Small intestine (tissue), 7 donors: ENCODE measurements around the gene PHF5A. TPM values are rescaled to one million over a fixed set of nuclear protein-coding genes. Genes with fewer than 3 reads are reported as not detected.

Experiments used
- DNase-seq, 2 donors: peaks; one replicate each; pipeline versions ENCODE4 v3.0.0 to v3.0.0-alpha.2; 2013
- FAIRE-seq: peaks from 2 replicates; lab custom pipeline; 2012; peaks lifted over from hg19 to GRCh38; lab: Jason Lieb, UNC
- H3K27ac ChIP-seq, 3 donors: one replicate each; pipeline ENCODE4 v1.5.1; 2013; ENCODE audit warnings: low read length in 2 of 3, mild to moderate bottlenecking in 2 of 3, control low read depth in 1 of 3, inconsistent platforms in 1 of 3, low read depth in 1 of 3, moderate library complexity in 1 of 3
- H3K27me3 ChIP-seq, 3 donors: one replicate each; pipeline ENCODE4 v1.6.1; 2013; ENCODE audit warnings: low read length in 3 of 3, inconsistent platforms in 1 of 3; ENCODE audit not compliant: control insufficient read depth in 3 of 3, insufficient read depth in 3 of 3
- H3K36me3 ChIP-seq, 3 donors: one replicate each; pipeline ENCODE4 v1.6.1; 2013; ENCODE audit warnings: low read length in 3 of 3, inconsistent platforms in 1 of 3, low read depth in 1 of 3, mild to moderate bottlenecking in 1 of 3, moderate library complexity in 1 of 3; ENCODE audit not compliant: control insufficient read depth in 3 of 3, insufficient read depth in 2 of 3
- H3K4me1 ChIP-seq, 3 donors: one replicate each; pipeline ENCODE4 v1.6.1; 2013; ENCODE audit warnings: low read length in 2 of 3, inconsistent platforms in 1 of 3, low read depth in 1 of 3, mild to moderate bottlenecking in 1 of 3, moderate library complexity in 1 of 3; ENCODE audit not compliant: control insufficient read depth in 3 of 3, insufficient read depth in 2 of 3
- H3K4me3 ChIP-seq, 3 donors: one replicate each; pipeline ENCODE4 v1.5.1; 2013; ENCODE audit warnings: low read length in 3 of 3, control low read depth in 1 of 3, inconsistent platforms in 1 of 3, low read depth in 1 of 3, mild to moderate bottlenecking in 1 of 3, moderate library complexity in 1 of 3
- H3K9me3 ChIP-seq, 2 donors: one replicate each; pipeline ENCODE4 v1.6.1; 2013; ENCODE audit warnings: low read depth in 1 of 2, low read length in 1 of 2; ENCODE audit not compliant: control insufficient read depth in 2 of 2, insufficient read depth in 1 of 2
- WGBS, 3 donors: extraction: QIAGEN DNeasy Blood & Tissue Kit; methylation state at CpG; one replicate each; pipeline ENCODE4 v1.1.7; 2013; 5-methylcytosine and 5-hydroxymethylcytosine counted together
- polyA plus RNA-seq, 4 donors: library from polyadenylated mRNA; stranded (reverse) in 3 of 4; unstranded in 1 of 4; fragments of 200-250 nt in 3 of 4; fragments of 120-200 nt in 1 of 4; gene quantifications; one replicate each; pipeline versions ENCODE4 v1.2.1 to v1.2.3, GENCODE V29; 2013
- donor health status: healthy with polysubstance abuse.
- donor health status: control.
- donor health status: control.
- donor health status: Bipolar disorder and iron deficiency.
- donor health status: healthy.

The PHF5A gene
- polyA plus RNA-seq, 4 donors, result 39.6 to 62.7 (median 55.3) TPM

DNA sequence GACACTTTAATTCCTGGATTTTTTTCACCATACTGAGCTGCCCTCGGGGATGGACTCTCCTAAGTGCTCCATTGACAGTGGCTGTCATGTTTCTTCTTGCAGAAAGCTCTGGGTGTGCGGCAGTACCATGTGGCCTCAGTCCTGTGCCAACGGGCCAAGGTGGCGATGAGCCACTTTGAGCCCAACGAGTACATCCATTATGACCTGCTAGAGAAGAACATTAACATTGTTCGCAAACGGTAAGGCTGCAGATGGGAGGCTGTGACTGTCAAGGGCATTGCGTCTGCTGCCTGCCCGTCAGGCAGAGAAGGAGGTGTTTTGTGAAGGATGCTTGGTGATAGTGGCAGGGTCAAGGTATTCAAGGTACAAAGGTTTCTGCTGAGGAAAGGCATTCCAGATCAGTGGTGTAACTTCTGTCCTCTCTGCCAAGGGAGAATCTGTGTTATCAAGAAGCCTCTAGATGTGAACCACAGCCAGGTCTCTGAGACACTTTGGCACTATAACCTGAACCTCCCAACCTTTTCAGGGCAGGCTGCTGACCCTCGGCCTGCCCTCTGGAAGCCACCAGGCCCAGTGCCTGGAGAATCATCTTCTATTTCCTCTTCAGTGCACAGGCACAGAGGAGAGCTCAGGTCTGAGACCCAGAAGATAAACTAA lies 31.3 kb upstream of the PHF5A start:
- peak overlapping the region; percentile 6 to 73 (median 19) for H3K27ac ChIP-seq

DNA sequence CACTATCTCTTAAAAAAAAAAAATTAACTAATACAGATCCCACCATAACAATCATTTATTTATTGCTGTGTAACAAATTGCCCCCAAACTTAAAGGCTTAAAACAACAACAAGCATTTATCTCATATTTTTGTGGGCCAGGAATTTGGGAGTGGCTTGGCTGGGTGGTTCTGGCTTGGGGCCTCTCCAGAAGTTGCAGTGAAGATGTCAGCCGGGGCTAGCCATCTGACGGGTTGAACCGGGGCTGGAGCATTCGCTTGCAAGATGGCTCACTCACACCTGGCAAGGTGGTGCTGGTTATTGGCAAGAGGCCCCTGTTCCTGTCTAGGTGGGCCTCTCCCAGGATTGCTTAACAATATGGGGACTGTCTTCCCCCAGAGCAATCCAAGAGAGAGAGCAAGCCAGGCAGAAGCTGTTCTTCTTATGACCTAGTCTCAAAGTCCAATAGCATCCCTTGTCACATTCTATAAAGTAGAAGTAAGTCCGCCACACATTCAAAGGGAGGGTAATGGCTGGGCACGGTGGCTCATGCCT lies 29.9 kb upstream of the PHF5A start:
- H3K4me3 ChIP-seq, result no peak overlapping the region
- H3K4me1 ChIP-seq, result peaks cover 0 to 38% (median 0%) of the 10 kb centered on the region in 3 donors
- peaks cover 11 to 80% (median 13%) of the 10 kb centered on the region in 3 donors for H3K36me3 ChIP-seq
- no peaks in the 10 kb centered on the region for H3K27me3 ChIP-seq
- peak; percentile 34 to 83 for DNase-seq
- no peak for FAIRE-seq
- H3K9me3 ChIP-seq, result no peaks in the 10 kb centered on the region
- 61 to 64% (median 62%) methylated on average over 6 of the region's 6 CpGs for WGBS, 3 donors
- peak overlapping the region in 2 of 3 donors; percentile 69 to 73 for H3K27ac ChIP-seq

More for the DNA sequence above, 31.3 kb upstream of the PHF5A start:
- Histone ChIP-seq H3K4me1 (peaks cover 0 to 38% (median 0%) of the 10 kb centered on the region in 3 donors), H3K9me3 (no peaks in the 10 kb centered on the region), H3K4me3 (no peak overlapping the region), H3K27me3 (no peaks in the 10 kb centered on the region), H3K36me3 (peaks cover 11 to 82% (median 21%) of the 10 kb centered on the region in 3 donors)
- DNase-seq (peak; percentile 80 to 94), FAIRE-seq (no peak)
- WGBS, 3 donors, result 48 to 81% (median 51%) methylated on average over 10 of the region's 10 CpGs

DNA sequence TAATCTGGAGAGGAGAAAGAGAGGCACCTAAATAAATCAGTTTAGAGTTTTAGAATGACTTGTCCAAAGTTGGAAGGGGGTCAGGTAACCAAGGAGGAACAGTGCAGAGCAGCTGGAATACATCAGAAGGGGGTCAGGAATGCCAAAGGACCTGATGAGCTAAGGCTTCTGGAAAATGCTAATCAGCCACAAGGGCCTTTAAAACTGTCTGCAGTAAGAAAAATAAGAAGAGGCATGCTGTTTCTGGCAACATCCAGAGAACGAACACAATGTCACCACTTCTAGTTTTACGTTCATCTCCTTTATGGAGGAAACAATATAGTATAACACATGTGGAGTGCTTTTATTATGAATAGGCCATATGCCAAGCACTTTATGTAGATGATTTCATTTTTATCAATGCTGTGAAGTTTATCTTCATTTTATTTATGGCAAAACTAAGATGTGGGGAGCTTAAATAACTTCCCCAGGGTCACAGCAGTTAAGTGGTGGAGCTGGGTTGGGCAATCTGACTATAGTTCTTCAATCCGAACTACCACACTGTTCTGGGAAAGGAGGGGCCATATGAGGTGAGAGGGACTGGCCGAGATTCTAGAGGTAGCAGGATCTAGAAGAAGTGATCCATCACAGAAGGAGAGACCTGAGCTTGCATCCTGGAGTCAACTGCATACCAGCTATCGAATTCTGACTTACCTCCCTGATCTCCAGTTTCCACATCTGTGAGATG lies 23.0 kb upstream of the PHF5A start:
- Histone ChIP-seq H3K27ac (peak overlapping the region in 2 of 3 donors; percentile 8 to 15), H3K4me3 (no peak overlapping the region), H3K27me3 (no peaks in the 10 kb centered on the region), H3K9me3 (no peaks in the 10 kb centered on the region), H3K4me1 (peaks cover 6 to 42% (median 12%) of the 10 kb centered on the region in 3 donors), H3K36me3 (peaks cover 6 to 53% (median 8%) of the 10 kb centered on the region in 3 donors)
- DNase-seq (no peak), FAIRE-seq (no peak)
- 56 to 73% (median 62%) methylated on average over 5 of the region's 5 CpGs for WGBS, 3 donors

DNA sequence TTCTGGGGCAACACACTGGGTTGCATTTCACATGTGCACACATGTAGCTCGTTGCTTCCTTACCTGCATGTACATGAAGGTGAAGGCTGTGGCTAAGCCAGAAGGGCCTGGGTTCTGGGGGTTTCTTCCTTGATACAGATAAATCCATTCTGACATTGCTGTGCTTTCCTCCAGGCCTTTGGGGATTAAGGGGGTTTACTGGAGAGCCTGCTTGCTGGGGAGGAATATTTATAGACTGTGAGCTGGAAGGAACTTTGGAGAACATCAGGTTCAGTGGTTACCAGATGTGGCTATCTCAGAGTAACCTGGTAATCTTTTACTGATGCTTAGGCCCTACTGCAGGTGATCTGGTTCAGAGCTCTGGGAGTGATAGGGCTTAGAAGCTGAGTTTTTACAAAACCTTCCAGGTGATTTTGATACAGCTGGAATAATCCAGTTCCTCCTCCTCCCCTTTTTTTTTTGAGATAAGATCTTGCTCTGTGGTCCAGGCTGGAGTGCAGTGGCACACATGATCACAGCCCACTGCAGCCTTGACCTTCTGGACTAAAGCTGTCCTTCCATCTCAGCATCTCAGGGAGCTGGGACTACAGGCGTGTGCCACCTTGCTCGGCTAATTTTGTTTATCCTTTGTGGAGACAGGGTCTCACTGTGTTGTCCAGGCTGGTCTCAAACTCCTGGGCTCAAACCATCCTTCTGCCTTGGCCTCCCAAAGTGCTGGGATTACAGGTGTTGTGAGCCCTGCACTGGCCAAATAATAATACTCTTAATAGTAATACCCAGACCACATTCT lies 20.3 kb upstream of the PHF5A start:
- FAIRE-seq (no peak), DNase-seq (no peak)
- no peaks in the 10 kb centered on the region for H3K27me3 ChIP-seq
- no peak overlapping the region for H3K4me3 ChIP-seq
- H3K27ac ChIP-seq, result peak overlapping the region; percentile 39 to 80 (median 65)
- H3K4me1 ChIP-seq, result peaks cover 8 to 57% (median 12%) of the 10 kb centered on the region in 3 donors
- H3K9me3 ChIP-seq, result no peaks in the 10 kb centered on the region
- WGBS, 3 donors, result 49 to 72% (median 61%) methylated on average over 3 of the region's 3 CpGs
- peaks cover 3 to 35% (median 6%) of the 10 kb centered on the region in 3 donors for H3K36me3 ChIP-seq

DNA sequence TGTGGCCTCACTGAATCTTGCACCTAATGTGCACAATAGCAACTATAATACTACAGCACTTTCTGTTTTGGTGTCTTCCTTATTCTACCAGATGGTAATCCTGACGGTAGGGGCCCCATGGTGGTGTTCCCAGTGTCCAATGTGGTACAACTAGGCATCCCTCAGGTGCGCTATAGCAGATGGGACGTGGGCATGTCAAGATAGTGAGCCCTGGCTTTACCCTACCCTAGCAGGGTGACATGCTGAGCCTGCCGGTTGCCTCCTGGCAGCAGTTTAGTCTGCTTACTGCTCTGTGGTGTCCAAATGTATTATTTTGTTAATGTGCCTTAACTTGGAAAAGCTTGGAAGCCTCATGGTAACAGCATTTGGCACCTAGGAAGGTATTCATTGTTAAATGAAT lies 19.6 kb upstream of the PHF5A start:
- WGBS, 3 donors, result 52 to 77% (median 66%) methylated on average over 4 of the region's 4 CpGs
- H3K4me3 ChIP-seq, result no peak overlapping the region
- no peak for FAIRE-seq

DNA sequence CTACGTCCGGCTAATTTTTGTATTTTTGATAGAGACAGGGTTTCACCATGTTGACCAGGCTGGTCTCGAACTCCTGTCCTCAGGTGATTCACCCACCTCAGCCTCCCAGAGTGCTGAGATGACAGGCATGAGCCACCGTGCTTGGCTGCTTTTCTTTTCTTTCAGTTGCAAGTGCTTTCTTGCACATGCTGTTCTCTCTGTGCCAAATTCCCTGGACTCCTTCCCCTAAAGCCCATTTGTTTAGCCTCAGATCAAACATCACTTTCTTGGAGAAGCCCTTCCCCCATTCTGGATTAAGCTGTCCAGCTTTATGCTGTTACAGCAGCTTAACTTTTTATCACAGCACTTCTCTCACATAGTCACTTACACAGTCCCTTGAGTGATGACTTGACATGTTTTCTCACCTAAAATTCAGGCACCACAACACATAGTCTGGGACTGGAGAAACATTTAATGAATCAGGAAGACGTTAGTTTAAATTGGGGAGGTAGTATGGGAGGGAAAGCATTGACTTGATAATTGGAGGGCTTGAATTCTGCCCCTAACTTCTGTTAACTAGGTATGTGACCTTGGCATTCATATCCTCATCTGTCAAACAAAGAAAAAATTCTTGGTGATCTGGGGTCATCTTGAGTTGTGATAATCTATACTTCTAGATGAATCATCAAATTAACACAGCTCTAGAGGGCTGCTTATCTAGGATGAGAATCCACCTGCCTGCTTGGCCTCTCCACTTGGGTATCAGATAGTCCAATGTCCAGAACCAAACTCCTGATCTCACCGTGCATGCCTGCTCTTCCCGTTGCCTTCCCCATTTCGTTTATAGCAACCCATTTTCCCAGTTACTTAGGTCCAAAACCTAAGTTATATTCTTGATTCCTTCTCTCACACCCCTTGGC lies 18.8 kb upstream of the PHF5A start:
- peaks cover 0 to 37% (median 8%) of the 10 kb centered on the region in 3 donors for H3K36me3 ChIP-seq
- no peak overlapping the region for H3K4me3 ChIP-seq
- no peak for FAIRE-seq
- peak overlapping the region; percentile 26 to 80 (median 79) for H3K27ac ChIP-seq
- H3K9me3 ChIP-seq, result no peaks in the 10 kb centered on the region
- H3K27me3 ChIP-seq, result no peaks in the 10 kb centered on the region
- 31 to 62% (median 53%) methylated on average over 8 of the region's 8 CpGs for WGBS, 3 donors
- DNase-seq, result peak; percentile 66 to 86
- H3K4me1 ChIP-seq, result peaks cover 8 to 58% (median 12%) of the 10 kb centered on the region in 3 donors

More for the DNA sequence above, 19.6 kb upstream of the PHF5A start:
- no peaks in the 10 kb centered on the region for H3K27me3 ChIP-seq
- H3K27ac ChIP-seq, result peak overlapping the region; percentile 26 to 80 (median 65)
- H3K9me3 ChIP-seq, result no peaks in the 10 kb centered on the region
- peaks cover 3 to 35% (median 7%) of the 10 kb centered on the region in 3 donors for H3K36me3 ChIP-seq
- peaks cover 8 to 57% (median 12%) of the 10 kb centered on the region in 3 donors for H3K4me1 ChIP-seq
- no peak for DNase-seq

DNA sequence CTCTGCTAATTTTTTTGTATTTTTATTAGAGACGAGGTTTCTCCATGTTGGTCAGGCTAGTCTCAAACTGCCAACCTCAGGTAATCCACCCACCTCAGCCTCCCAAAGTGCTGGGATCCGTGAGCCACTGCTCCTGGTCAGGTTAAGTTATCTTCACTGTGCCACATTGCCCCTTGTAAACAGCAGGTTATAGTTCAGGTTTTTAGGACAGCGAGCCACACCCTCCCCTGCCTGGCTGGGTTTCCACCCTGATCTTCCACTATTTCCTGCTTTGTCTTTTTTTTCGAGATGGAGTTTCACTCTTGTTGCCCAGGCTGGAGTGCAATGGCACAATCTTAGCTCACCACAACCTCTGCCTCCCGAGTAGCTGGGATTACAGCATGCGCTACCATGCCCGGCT lies 16.5 kb upstream of the PHF5A start:
- WGBS, 3 donors, result 18 to 59% (median 45%) methylated on average over 7 of the region's 7 CpGs
- Histone ChIP-seq H3K27me3 (no peaks in the 10 kb centered on the region), H3K4me3 (no peak overlapping the region), H3K9me3 (no peaks in the 10 kb centered on the region), H3K27ac (peak overlapping the region; percentile 41 to 88 (median 66)), H3K4me1 (peaks cover 6 to 52% (median 13%) of the 10 kb centered on the region in 3 donors), H3K36me3 (peaks cover 0 to 56% (median 5%) of the 10 kb centered on the region in 3 donors)
- DNase-seq (peak; percentile 77 to 91), FAIRE-seq (no peak)
